SW480 (cell line): ENCODE results near the gene NCOR2.
"Not testable (repeated sequence)": the region's sequence is repeated elsewhere in the genome, so short reads cannot be mapped to it uniquely, and the experiment has no call there.

Experiments
- DNase-seq: peaks from one replicate; pipeline ENCODE4 v3.0.0-alpha.2; 2016; ENCODE audit warnings: low spot score

Gene NCOR2

GRCh38 chr12:124601706-124602105 lies 34.3 kb upstream of the NCOR2 start:
- no peak for DNase-seq

GRCh38 chr12:124599074-124599999 lies 31.9 kb upstream of the NCOR2 start:
- DNase-seq: no peak

- no peak for DNase-seq
Measured at GRCh38 chr12:124597041-124597440, 29.6 kb upstream of the NCOR2 start.

- DNase-seq: no peak
Measured at GRCh38 chr12:124595444-124595843, 28.0 kb upstream of the NCOR2 start.

GRCh38 chr12:124594851-124595250 lies 27.4 kb upstream of the NCOR2 start:
- no peak for DNase-seq

GRCh38 chr12:124593851-124594401 lies 26.5 kb upstream of the NCOR2 start:
- no peak for DNase-seq

- DNase-seq: no peak
Measured at GRCh38 chr12:124593176-124593575, 25.8 kb upstream of the NCOR2 start.

- DNase-seq: no peak
Measured at GRCh38 chr12:124592481-124593160, 25.2 kb upstream of the NCOR2 start.

GRCh38 chr12:124592050-124592449 lies 24.6 kb upstream of the NCOR2 start:
- DNase-seq: no peak

- no peak for DNase-seq
Measured at GRCh38 chr12:124590447-124590846, 23.0 kb upstream of the NCOR2 start.

GRCh38 chr12:124588751-124589267 lies 21.4 kb upstream of the NCOR2 start:
- peak; percentile 59 for DNase-seq

- no peak for DNase-seq
Measured at GRCh38 chr12:124588018-124588634, 20.7 kb upstream of the NCOR2 start.

- DNase-seq: peak; percentile 27
Measured at GRCh38 chr12:124586756-124587155, 19.3 kb upstream of the NCOR2 start.

GRCh38 chr12:124584494-124584893 lies 17.1 kb upstream of the NCOR2 start:
- not testable (repeated sequence) for DNase-seq

GRCh38 chr12:124583854-124584253 lies 16.4 kb upstream of the NCOR2 start:
- no peak for DNase-seq

- no peak for DNase-seq
Measured at GRCh38 chr12:124582108-124582424, 14.7 kb upstream of the NCOR2 start.

- peak; percentile 43 for DNase-seq
Measured at GRCh38 chr12:124581307-124582107, 14.1 kb upstream of the NCOR2 start.

GRCh38 chr12:124579921-124580517 lies 12.6 kb upstream of the NCOR2 start:
- no peak for DNase-seq

GRCh38 chr12:124578854-124579253 lies 11.4 kb upstream of the NCOR2 start:
- no peak for DNase-seq

- DNase-seq: no peak
Measured at GRCh38 chr12:124578445-124578844, 11.0 kb upstream of the NCOR2 start.

- no peak for DNase-seq
Measured at GRCh38 chr12:124577986-124578385, 10.6 kb upstream of the NCOR2 start.
